ENCODE results near the gene FUT8.

GRCh38 chr14:65790172-65790815 is 377.8 kb downstream of the FUT8 start:
- TF ChIP-seq CTCF (IDR thresholded peaks at IDR 0.05) (no peak), EZH2 (IDR thresholded peaks at IDR 0.05; ENCODE audit: borderline replicate concordance, insufficient read depth, low read depth, low read length, poor library complexity, severe bottlenecking) (no peak)
